ENCODE results near the gene SLC9A9.

DNA sequence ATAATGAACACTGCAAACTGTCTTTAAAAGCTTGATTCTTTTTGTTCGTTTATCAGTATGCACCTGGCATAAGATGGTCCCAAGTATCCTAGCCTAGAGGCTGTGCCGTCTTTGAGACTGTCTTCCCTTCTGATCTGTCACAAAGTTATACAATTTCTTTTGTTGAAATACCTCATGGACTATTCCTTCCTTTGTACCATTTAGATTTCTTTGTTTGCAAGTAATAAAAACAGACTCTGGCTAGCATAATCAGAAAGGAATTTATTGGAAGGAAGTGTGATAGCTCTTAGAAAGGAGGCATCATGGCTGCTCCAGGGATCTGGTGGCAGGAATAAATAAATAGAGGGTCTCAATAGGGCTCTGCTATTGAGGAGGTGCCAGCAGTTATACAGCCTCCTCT is 280.4 kb downstream of the SLC9A9 start:
- TF ChIP-seq, protein P1, sequence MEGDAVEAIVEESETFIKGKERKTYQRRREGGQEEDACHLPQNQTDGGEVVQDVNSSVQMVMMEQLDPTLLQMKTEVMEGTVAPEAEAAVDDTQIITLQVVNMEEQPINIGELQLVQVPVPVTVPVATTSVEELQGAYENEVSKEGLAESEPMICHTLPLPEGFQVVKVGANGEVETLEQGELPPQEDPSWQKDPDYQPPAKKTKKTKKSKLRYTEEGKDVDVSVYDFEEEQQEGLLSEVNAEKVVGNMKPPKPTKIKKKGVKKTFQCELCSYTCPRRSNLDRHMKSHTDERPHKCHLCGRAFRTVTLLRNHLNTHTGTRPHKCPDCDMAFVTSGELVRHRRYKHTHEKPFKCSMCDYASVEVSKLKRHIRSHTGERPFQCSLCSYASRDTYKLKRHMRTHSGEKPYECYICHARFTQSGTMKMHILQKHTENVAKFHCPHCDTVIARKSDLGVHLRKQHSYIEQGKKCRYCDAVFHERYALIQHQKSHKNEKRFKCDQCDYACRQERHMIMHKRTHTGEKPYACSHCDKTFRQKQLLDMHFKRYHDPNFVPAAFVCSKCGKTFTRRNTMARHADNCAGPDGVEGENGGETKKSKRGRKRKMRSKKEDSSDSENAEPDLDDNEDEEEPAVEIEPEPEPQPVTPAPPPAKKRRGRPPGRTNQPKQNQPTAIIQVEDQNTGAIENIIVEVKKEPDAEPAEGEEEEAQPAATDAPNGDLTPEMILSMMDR (IDR thresholded peaks at IDR 0.05) = no peak
- no peak for TF ChIP-seq POLR2A (IDR thresholded peaks at IDR 0.05)
